VCaP (cell line): ENCODE results near the gene TMEM87A.

Experiments
- H3K27ac ChIP-seq: fragments of 450-650 bp; 2 replicates; pipeline ENCODE4 v1.5.1; 2017
- CTCF ChIP-seq: fragments of 450-650 bp; conservative IDR thresholded peaks from 2 replicates; pipeline ENCODE4 v1.5.1; 2017; ENCODE audit warnings: mild to moderate bottlenecking, moderate library complexity

TMEM87A gene

GRCh38 chr15:42190370-42190769, 82.9 kb downstream of the TMEM87A start:
- no peak overlapping the region for H3K27ac ChIP-seq
- TF ChIP-seq CTCF: no peak

GRCh38 chr15:42185801-42186200, 87.4 kb downstream of the TMEM87A start:
- TF ChIP-seq CTCF: no peak
- no peak overlapping the region for H3K27ac ChIP-seq

GRCh38 chr15:42184736-42185135, 88.5 kb downstream of the TMEM87A start:
- no peak for TF ChIP-seq CTCF
- no peak overlapping the region for H3K27ac ChIP-seq

- H3K27ac ChIP-seq: no peak overlapping the region
- TF ChIP-seq CTCF: no peak
Observed at GRCh38 chr15:42184296-42184695, 88.9 kb downstream of the TMEM87A start.

GRCh38 chr15:42182961-42183360, 90.3 kb downstream of the TMEM87A start:
- TF ChIP-seq CTCF: no peak
- no peak overlapping the region for H3K27ac ChIP-seq

GRCh38 chr15:42182328-42182886, 90.8 kb downstream of the TMEM87A start:
- no peak overlapping the region for H3K27ac ChIP-seq
- TF ChIP-seq CTCF: no peak

GRCh38 chr15:42178056-42178455, 95.2 kb downstream of the TMEM87A start:
- peak overlapping the region; percentile 51; the same call in 1 of the 2 replicates for H3K27ac ChIP-seq
- TF ChIP-seq CTCF: no peak
